22Rv1 (cell line): ENCODE measurements around the gene NEDD4L.
A peak's percentile ranks its signal among the peaks of the same experiment; 100 is the strongest.

Experiments
- H3K27ac ChIP-seq: fragments of 450-650 bp; 2 replicates; pipeline ENCODE4 v1.5.1; 2017
- ZFX ChIP-seq: fragments of 450-650 bp; IDR thresholded peaks from 2 replicates; pipeline ENCODE4 v1.6.1; 2017; ENCODE audit warnings: antibody characterized with exemption, borderline replicate concordance
- TF ChIP-seq, protein P1 (sequence below): fragments of 450-650 bp; IDR thresholded peaks from 2 replicates; pipeline ENCODE4 v1.5.1; 2017; ENCODE audit warnings: mild to moderate bottlenecking

NEDD4L gene

DNA sequence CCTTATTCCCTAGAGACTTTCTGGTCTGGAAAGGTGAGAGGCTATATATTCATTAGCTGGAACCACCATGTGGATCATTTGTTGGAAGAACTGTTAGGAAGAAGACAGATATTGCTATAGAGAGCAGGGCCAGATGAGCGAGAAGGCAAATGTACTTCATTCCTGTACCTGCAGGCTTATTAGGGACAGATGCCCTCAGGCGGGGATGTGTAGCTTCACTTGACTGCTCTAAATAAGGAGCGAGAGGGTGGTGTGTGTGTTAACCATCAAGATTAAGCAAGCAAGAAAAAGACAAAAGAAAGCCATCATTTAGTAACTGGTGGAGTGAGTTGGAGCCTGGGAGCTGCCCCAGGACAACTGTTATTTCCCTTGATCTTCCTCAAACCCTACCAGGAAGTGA, 36.4 kb downstream of the NEDD4L start:
- TF ChIP-seq, protein P1, sequence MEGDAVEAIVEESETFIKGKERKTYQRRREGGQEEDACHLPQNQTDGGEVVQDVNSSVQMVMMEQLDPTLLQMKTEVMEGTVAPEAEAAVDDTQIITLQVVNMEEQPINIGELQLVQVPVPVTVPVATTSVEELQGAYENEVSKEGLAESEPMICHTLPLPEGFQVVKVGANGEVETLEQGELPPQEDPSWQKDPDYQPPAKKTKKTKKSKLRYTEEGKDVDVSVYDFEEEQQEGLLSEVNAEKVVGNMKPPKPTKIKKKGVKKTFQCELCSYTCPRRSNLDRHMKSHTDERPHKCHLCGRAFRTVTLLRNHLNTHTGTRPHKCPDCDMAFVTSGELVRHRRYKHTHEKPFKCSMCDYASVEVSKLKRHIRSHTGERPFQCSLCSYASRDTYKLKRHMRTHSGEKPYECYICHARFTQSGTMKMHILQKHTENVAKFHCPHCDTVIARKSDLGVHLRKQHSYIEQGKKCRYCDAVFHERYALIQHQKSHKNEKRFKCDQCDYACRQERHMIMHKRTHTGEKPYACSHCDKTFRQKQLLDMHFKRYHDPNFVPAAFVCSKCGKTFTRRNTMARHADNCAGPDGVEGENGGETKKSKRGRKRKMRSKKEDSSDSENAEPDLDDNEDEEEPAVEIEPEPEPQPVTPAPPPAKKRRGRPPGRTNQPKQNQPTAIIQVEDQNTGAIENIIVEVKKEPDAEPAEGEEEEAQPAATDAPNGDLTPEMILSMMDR, result no peak
- no peak for TF ChIP-seq ZFX
- no peak overlapping the region for H3K27ac ChIP-seq

DNA sequence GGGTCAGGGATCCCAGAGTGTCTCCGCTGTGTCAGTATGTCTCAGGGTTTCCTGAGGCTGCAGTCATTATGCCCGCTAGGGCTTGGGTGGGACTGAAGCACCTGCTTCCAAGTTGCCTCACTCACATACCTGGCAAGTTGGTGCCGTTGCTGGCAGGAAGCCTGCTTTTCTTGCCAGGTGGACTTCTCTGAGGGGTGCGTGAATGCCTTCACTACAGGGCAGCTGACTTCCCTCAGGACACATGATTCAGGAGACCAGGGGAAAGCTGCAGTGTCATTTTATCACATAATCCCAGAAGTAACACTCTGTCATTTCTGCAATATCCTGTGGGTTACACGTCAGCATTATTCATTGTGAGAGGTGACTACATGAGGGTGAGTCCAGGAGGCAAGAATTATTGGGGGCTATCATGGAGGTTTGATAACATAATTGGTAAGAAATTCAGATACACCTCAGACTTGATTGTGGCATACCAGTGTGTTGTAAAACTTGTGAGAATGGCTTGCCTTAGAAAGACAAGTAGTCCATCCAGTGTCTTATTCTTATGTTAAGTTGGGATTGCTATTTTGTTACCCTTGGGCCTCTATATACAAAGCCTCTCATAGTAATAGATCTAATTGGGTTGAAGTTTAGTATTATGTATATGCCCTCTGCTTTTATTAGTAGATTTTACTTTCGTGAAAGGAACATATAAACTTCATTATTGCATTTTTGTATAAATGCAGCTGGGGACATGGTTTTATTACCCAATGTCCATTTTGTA, 44.1 kb downstream of the NEDD4L start:
- H3K27ac ChIP-seq, result peak overlapping the region; percentile 46
- no peak for TF ChIP-seq ZFX
- TF ChIP-seq, protein P1, result no peak

GRCh38 chr18:58088691-58089065, 44.7 kb downstream of the NEDD4L start:
- TF ChIP-seq ZFX, result no peak
- TF ChIP-seq, protein P1, result no peak
- H3K27ac ChIP-seq, result peak overlapping the region; percentile 46

GRCh38 chr18:58091099-58091611, 47.1 kb downstream of the NEDD4L start:
- TF ChIP-seq ZFX, result no peak
- TF ChIP-seq, protein P1, result no peak
- H3K27ac ChIP-seq, result no peak overlapping the region

- TF ChIP-seq, protein P1, result no peak
- no peak for TF ChIP-seq ZFX
- H3K27ac ChIP-seq, result no peak overlapping the region
Measured at GRCh38 chr18:58093311-58093803, 49.3 kb downstream of the NEDD4L start.

GRCh38 chr18:58095222-58095621, 51.2 kb downstream of the NEDD4L start:
- H3K27ac ChIP-seq, result no peak overlapping the region
- no peak for TF ChIP-seq ZFX
- TF ChIP-seq, protein P1, result no peak

DNA sequence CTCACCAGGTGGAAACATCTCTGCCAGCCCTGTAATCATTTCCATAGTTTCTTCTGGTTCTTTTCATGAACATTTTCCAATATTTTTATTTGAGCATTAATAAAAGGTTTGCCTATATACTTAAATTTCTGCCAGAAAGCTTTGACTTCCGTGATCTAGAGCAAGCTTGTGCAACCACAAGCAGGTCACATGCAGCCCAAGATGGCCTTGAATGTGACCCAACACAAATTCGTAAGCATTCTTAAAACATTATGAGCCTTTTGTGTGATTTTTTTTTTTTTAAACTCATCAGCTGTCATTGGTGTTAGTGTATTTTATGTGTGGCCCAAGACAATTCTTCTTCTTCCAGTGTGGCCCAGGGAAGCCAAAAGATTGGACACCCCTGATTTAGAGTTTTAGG, 51.6 kb downstream of the NEDD4L start:
- TF ChIP-seq ZFX, result no peak
- TF ChIP-seq, protein P1, result no peak
- no peak overlapping the region for H3K27ac ChIP-seq
